ENCODE results near the gene CHL1. TPM values are rescaled to one million over a fixed set of nuclear protein-coding genes. Genes with fewer than 3 reads are reported as not detected.

The CHL1 gene
- total RNA-seq, 2 donors from 2014 or later = 6.1 to 10.5 TPM

GRCh38 chr3:248864-249520, 52.4 kb downstream of the CHL1 start:
- Histone ChIP-seq H3K9me3 (no peaks in the 10 kb centered on the region), H3K27ac (no peak overlapping the region), H3K4me3 (no peak overlapping the region), H3K4me1 (replicated peaks) (no peaks in the 10 kb centered on the region), H3K36me3 (no peaks in the 10 kb centered on the region), H3K27me3 (replicated peaks; ENCODE audit: insufficient read depth) (no peaks in the 10 kb centered on the region)
- 9% methylated on average over 3 of the region's 3 CpGs for WGBS
- intact Hi-C loops (cut with DNase I) = no loop called here
- no peak for DNase-seq (ENCODE audit: low spot score)
- no peak for TF ChIP-seq CTCF (IDR thresholded peaks at IDR 0.05)
- no peak for TF ChIP-seq POLR2A (IDR thresholded peaks at IDR 0.05)
- no peak for TF ChIP-seq POLR2AphosphoS5 (IDR thresholded peaks at IDR 0.05)

GRCh38 chr3:249587-250262, 53.2 kb downstream of the CHL1 start:
- Histone ChIP-seq H3K9me3 (no peaks in the 10 kb centered on the region), H3K36me3 (no peaks in the 10 kb centered on the region), H3K4me1 (replicated peaks) (no peaks in the 10 kb centered on the region), H3K27me3 (replicated peaks; ENCODE audit: insufficient read depth) (no peaks in the 10 kb centered on the region), H3K4me3 (no peak overlapping the region), H3K27ac (no peak overlapping the region)
- DNase-seq (ENCODE audit: low spot score) = no peak
- no peak for TF ChIP-seq POLR2A (IDR thresholded peaks at IDR 0.05)
- TF ChIP-seq POLR2AphosphoS5 (IDR thresholded peaks at IDR 0.05) = no peak
- no peak for TF ChIP-seq CTCF (IDR thresholded peaks at IDR 0.05)
- intact Hi-C loops (cut with DNase I) = no loop called here

- WGBS = 96% methylated on average over 3 of the region's 3 CpGs
- Histone ChIP-seq H3K4me1 (replicated peaks) (no peaks in the 10 kb centered on the region), H3K4me3 (no peak overlapping the region), H3K27ac (no peak overlapping the region), H3K27me3 (replicated peaks; ENCODE audit: insufficient read depth) (no peaks in the 10 kb centered on the region), H3K36me3 (no peaks in the 10 kb centered on the region), H3K9me3 (no peaks in the 10 kb centered on the region)
- TF ChIP-seq CTCF (IDR thresholded peaks at IDR 0.05) = no peak
- TF ChIP-seq POLR2A (IDR thresholded peaks at IDR 0.05) = no peak
- TF ChIP-seq POLR2AphosphoS5 (IDR thresholded peaks at IDR 0.05) = no peak
- no peak for DNase-seq (ENCODE audit: low spot score)
- intact Hi-C loops (cut with DNase I) = no loop called here
Observed at GRCh38 chr3:256501-256900, 59.9 kb downstream of the CHL1 start.

GRCh38 chr3:257826-258225, 61.3 kb downstream of the CHL1 start:
- WGBS = 69% methylated on average over 6 of the region's 6 CpGs
- Histone ChIP-seq H3K27me3 (replicated peaks; ENCODE audit: insufficient read depth) (no peaks in the 10 kb centered on the region), H3K4me1 (replicated peaks) (no peaks in the 10 kb centered on the region), H3K4me3 (no peak overlapping the region), H3K9me3 (no peaks in the 10 kb centered on the region), H3K36me3 (no peaks in the 10 kb centered on the region), H3K27ac (no peak overlapping the region)
- intact Hi-C loops (cut with DNase I) = no loop called here
- no peak for TF ChIP-seq CTCF (IDR thresholded peaks at IDR 0.05)
- TF ChIP-seq POLR2A (IDR thresholded peaks at IDR 0.05) = no peak
- TF ChIP-seq POLR2AphosphoS5 (IDR thresholded peaks at IDR 0.05) = no peak
- no peak for DNase-seq (ENCODE audit: low spot score)

GRCh38 chr3:260898-261297, 64.3 kb downstream of the CHL1 start:
- WGBS = 87% methylated on average over 2 of the region's 2 CpGs

More at GRCh38 chr3:260898-261297, 64.3 kb downstream of the CHL1 start:
- no peak for TF ChIP-seq POLR2A (IDR thresholded peaks at IDR 0.05)
- no peak for TF ChIP-seq CTCF (IDR thresholded peaks at IDR 0.05)
- no peak for TF ChIP-seq POLR2AphosphoS5 (IDR thresholded peaks at IDR 0.05)
- H3K4me3 ChIP-seq = no peak overlapping the region
- H3K4me1 ChIP-seq (replicated peaks) = no peaks in the 10 kb centered on the region
- H3K36me3 ChIP-seq = no peaks in the 10 kb centered on the region
- no peaks in the 10 kb centered on the region for H3K9me3 ChIP-seq
- H3K27me3 ChIP-seq (replicated peaks; ENCODE audit: insufficient read depth) = no peaks in the 10 kb centered on the region
- no peak overlapping the region for H3K27ac ChIP-seq
- no peak for DNase-seq (ENCODE audit: low spot score)
- intact Hi-C loops (cut with DNase I) = no loop called here

All from prostate gland (tissue), 2 donors.